Mesenchymal stem cell (in vitro differentiated cells and primary cell): ENCODE results near the gene NEK1.

ENCODE experiments used
- DNase-seq: peaks from one replicate; pipeline ENCODE4 v3.0.0-alpha.2; 2013
- H2AFZ ChIP-seq: one replicate; pipeline ENCODE4 v1.6.1; 2013; ENCODE audit warnings: low read depth, mild to moderate bottlenecking, control low read depth, inconsistent platforms, low read length, moderate library complexity
- H2AK5ac ChIP-seq: 2 replicates; pipeline ENCODE4 v1.6.1; 2013; ENCODE audit warnings: low read length, moderate library complexity, mild to moderate bottlenecking, inconsistent platforms; ENCODE audit not compliant: severe bottlenecking
- H2BK120ac ChIP-seq: one replicate; pipeline ENCODE4 v1.6.1; 2013; ENCODE audit warnings: low read depth, mild to moderate bottlenecking, inconsistent platforms, low read length, moderate library complexity
- H2BK12ac ChIP-seq, 2 experiments: one replicate each; pipeline ENCODE4 v1.6.1; 2013; ENCODE audit warnings: inconsistent platforms in 2 of 2, low read length in 2 of 2, mild to moderate bottlenecking in 2 of 2, moderate library complexity in 2 of 2, control low read depth in 1 of 2
- H2BK15ac ChIP-seq: one replicate; pipeline ENCODE4 v1.6.1; 2013; ENCODE audit warnings: mild to moderate bottlenecking, low read depth, inconsistent platforms; ENCODE audit not compliant: poor library complexity, severe bottlenecking
- H2BK5ac ChIP-seq: 2 replicates; pipeline ENCODE4 v1.6.1; 2013; ENCODE audit warnings: low read depth, mild to moderate bottlenecking, low read length, control low read depth, inconsistent platforms; ENCODE audit not compliant: poor library complexity, severe bottlenecking
- H3K14ac ChIP-seq, 2 experiments: one replicate each; pipeline ENCODE4 v1.6.1; 2013; ENCODE audit warnings: inconsistent platforms in 2 of 2, low read length in 2 of 2, control low read depth in 1 of 2, mild to moderate bottlenecking in 1 of 2, moderate library complexity in 1 of 2
- H3K18ac ChIP-seq, 2 experiments: one replicate each; pipeline ENCODE4 v1.6.1; 2013; ENCODE audit warnings: inconsistent platforms in 2 of 2, low read length in 2 of 2, control low read depth in 1 of 2, low read depth in 1 of 2, mild to moderate bottlenecking in 1 of 2
- H3K23ac ChIP-seq, 2 experiments: one replicate each; pipeline ENCODE4 v1.6.1; 2013; ENCODE audit warnings: inconsistent platforms in 2 of 2, low read length in 2 of 2, mild to moderate bottlenecking in 2 of 2, moderate library complexity in 2 of 2, control low read depth in 1 of 2
- H3K27ac ChIP-seq: 2 replicates; pipeline ENCODE4 v1.5.1; 2013; ENCODE audit warnings: mild to moderate bottlenecking, moderate library complexity, low read length, control low read depth, inconsistent platforms; ENCODE audit not compliant: poor library complexity, severe bottlenecking
- H3K27me3 ChIP-seq, 2 experiments: 2 replicates each; pipeline versions ENCODE4 v1.6.1 to v1.7.0; 2013; ENCODE audit warnings: low read length in 2 of 2, mild to moderate bottlenecking in 2 of 2, moderate library complexity in 2 of 2, control low read depth in 1 of 2, inconsistent platforms in 1 of 2; ENCODE audit not compliant: control insufficient read depth in 1 of 2, insufficient read depth in 1 of 2
- H3K36me3 ChIP-seq, 2 experiments: 2 replicates each; pipeline versions ENCODE4 v1.6.1 to v1.7.0; 2013; ENCODE audit warnings: low read length in 2 of 2, control low read depth in 1 of 2, inconsistent platforms in 1 of 2, low read depth in 1 of 2, mild to moderate bottlenecking in 1 of 2; ENCODE audit not compliant: insufficient read depth in 2 of 2, control insufficient read depth in 1 of 2
- H3K4ac ChIP-seq, 2 experiments: one replicate each; pipeline ENCODE4 v1.6.1; 2013; ENCODE audit warnings: inconsistent platforms in 2 of 2, low read length in 2 of 2, mild to moderate bottlenecking in 2 of 2, moderate library complexity in 2 of 2, control low read depth in 1 of 2, low read depth in 1 of 2
- H3K4me1 ChIP-seq: 2 replicates; pipeline ENCODE4 v1.6.1; 2013; ENCODE audit warnings: low read depth, low read length, control low read depth; ENCODE audit not compliant: control insufficient read depth, insufficient read depth
- H3K4me2 ChIP-seq: 2 replicates; pipeline ENCODE4 v1.6.1; 2013; ENCODE audit warnings: low read length, mild to moderate bottlenecking, inconsistent platforms; ENCODE audit not compliant: poor library complexity, severe bottlenecking
- H3K4me3 ChIP-seq, 2 experiments: 2 replicates each; pipeline versions ENCODE4 v1.5.1 to v1.7.0; 2013; ENCODE audit warnings: low read length in 2 of 2, mild to moderate bottlenecking in 2 of 2, control low read depth in 1 of 2, low read depth in 1 of 2; ENCODE audit not compliant: insufficient read depth in 1 of 2
- H3K79me1 ChIP-seq: replicated peaks from 2 replicates; pipeline ENCODE4 v1.6.1; 2013; ENCODE audit warnings: mild to moderate bottlenecking, control low read depth, low read length, inconsistent platforms; ENCODE audit not compliant: poor library complexity, severe bottlenecking
- H3K9ac ChIP-seq: 2 replicates; pipeline ENCODE4 v1.7.0; 2013; ENCODE audit warnings: mild to moderate bottlenecking, low read length, moderate library complexity
- H3K9me3 ChIP-seq: 2 replicates; pipeline ENCODE4 v1.7.0; 2013; ENCODE audit warnings: mild to moderate bottlenecking, low read length; ENCODE audit not compliant: control insufficient read depth
- H4K8ac ChIP-seq: one replicate; pipeline ENCODE4 v1.6.1; 2013; ENCODE audit warnings: inconsistent platforms, mild to moderate bottlenecking, low read length, moderate library complexity
- H4K91ac ChIP-seq: one replicate; pipeline ENCODE4 v1.6.1; 2013; ENCODE audit warnings: mild to moderate bottlenecking, low read length, inconsistent platforms
- WGBS: methylation state at CpG from one replicate; pipeline ENCODE4 v1.1.7; 2013; ENCODE audit warnings: mixed read lengths; 5-methylcytosine and 5-hydroxymethylcytosine counted together

NEK1 gene

GRCh38 chr4:169397762-169398161 lies 214.6 kb downstream of the NEK1 start:
- Histone ChIP-seq H4K8ac (no peak overlapping the region), H3K9me3 (no peaks in the 10 kb centered on the region)
- WGBS = no CpG with 5 or more reads among the region's 2 CpGs

DNA sequence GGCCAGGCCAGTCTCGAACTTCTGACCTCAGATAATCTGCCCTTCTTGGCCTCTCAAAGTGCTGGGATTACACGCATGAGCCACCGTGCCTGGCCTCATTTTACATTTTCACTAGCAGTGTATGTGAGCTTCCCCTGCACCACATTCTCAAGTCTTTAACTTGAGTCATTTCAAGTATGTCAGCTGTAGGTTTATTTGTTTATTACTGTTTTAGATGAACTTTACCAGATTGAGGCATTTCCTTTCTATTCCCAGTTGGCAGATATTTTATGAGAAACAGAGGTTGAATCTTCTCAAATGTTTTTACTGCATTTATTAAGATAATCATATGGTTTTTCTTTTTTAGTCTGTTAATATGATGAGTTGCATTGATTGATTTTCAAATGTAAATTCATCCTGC lies 227.0 kb downstream of the NEK1 start:
- no peaks in the 10 kb centered on the region for H3K79me1 ChIP-seq
- H2BK5ac ChIP-seq = no peak overlapping the region
- H3K14ac ChIP-seq = no peak overlapping the region
- H3K23ac ChIP-seq = no peak overlapping the region
- H3K4me1 ChIP-seq = no peaks in the 10 kb centered on the region
- no peak overlapping the region for H4K91ac ChIP-seq
- no peak overlapping the region for H3K18ac ChIP-seq
- WGBS = 0% methylated on average over 1 of the region's 3 CpGs
- H2BK12ac ChIP-seq = no peak overlapping the region
- peaks cover 20% of the 10 kb centered on the region for H3K9me3 ChIP-seq
- H3K4ac ChIP-seq = no peak overlapping the region
- H2BK120ac ChIP-seq = no peak overlapping the region
- no peaks in the 10 kb centered on the region for H3K27me3 ChIP-seq
- H3K27ac ChIP-seq = no peak overlapping the region
- H2AK5ac ChIP-seq = no peak overlapping the region
- no peak overlapping the region for H3K9ac ChIP-seq
- H3K4me3 ChIP-seq = no peak overlapping the region
- no peak overlapping the region for H4K8ac ChIP-seq
- no peak overlapping the region for H3K4me2 ChIP-seq
- H2AFZ ChIP-seq = no peak overlapping the region
- no peaks in the 10 kb centered on the region for H3K36me3 ChIP-seq
- no peak overlapping the region for H2BK15ac ChIP-seq
- DNase-seq = peak; percentile 29

More at GRCh38 chr4:169397762-169398161, 214.6 kb downstream of the NEK1 start:
- Histone ChIP-seq H3K27ac (no peak overlapping the region), H3K4ac (no peak overlapping the region), H3K23ac (no peak overlapping the region), H2BK5ac (no peak overlapping the region), H3K4me2 (no peak overlapping the region), H3K4me3 (no peak overlapping the region), H3K18ac (peak overlapping the region in 1 of 2 experiments; percentile 8), H3K14ac (no peak overlapping the region), H4K91ac (no peak overlapping the region), H3K4me1 (no peaks in the 10 kb centered on the region), H2BK15ac (no peak overlapping the region), H3K36me3 (peaks cover 0 to 5% of the 10 kb centered on the region in 2 experiments), H3K27me3 (no peaks in the 10 kb centered on the region), H2BK120ac (no peak overlapping the region), H3K79me1 (no peaks in the 10 kb centered on the region), H3K9ac (peak overlapping the region; percentile 65), H2AK5ac (no peak overlapping the region), H2AFZ (no peak overlapping the region), H2BK12ac (no peak overlapping the region)
- peak; percentile 51 for DNase-seq

- Histone ChIP-seq H4K91ac (no peak overlapping the region), H2BK15ac (no peak overlapping the region)
- WGBS = 100% methylated on average over 1 of the region's 3 CpGs
Observed at GRCh38 chr4:169384779-169385178, 227.6 kb downstream of the NEK1 start.

DNA sequence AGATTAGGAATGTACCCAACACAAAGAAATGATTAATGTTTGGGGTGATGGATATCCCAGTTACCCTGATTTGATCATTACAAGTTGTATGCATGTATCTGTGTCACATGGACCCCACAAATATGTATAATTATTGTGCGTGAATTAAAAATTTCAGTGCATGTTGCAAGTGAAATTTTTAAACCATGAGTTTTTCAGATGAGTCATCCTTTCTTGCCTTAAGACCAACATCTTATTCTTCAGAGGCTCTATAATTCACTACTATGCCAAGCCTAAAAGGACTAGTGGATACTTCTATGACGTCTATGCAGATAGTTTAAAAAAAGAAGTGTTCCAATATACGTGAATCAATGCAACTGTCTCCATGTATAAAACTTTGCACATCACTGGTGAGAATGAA lies 228.7 kb downstream of the NEK1 start:
- H2BK12ac ChIP-seq = no peak overlapping the region
- H3K14ac ChIP-seq = no peak overlapping the region
- no peak overlapping the region for H4K91ac ChIP-seq
- peaks cover 36% of the 10 kb centered on the region for H3K9me3 ChIP-seq
- no peak overlapping the region for H3K9ac ChIP-seq
- H3K4me3 ChIP-seq = no peak overlapping the region
- H4K8ac ChIP-seq = no peak overlapping the region
- H2AFZ ChIP-seq = no peak overlapping the region
- no peak overlapping the region for H2AK5ac ChIP-seq
- no peaks in the 10 kb centered on the region for H3K27me3 ChIP-seq
- H3K4me1 ChIP-seq = no peaks in the 10 kb centered on the region
- no peak overlapping the region for H3K27ac ChIP-seq
- H3K4ac ChIP-seq = no peak overlapping the region
- H3K23ac ChIP-seq = no peak overlapping the region
- H2BK5ac ChIP-seq = no peak overlapping the region
- no peak overlapping the region for H2BK15ac ChIP-seq
- no peaks in the 10 kb centered on the region for H3K36me3 ChIP-seq
- H3K18ac ChIP-seq = no peak overlapping the region
- no peak overlapping the region for H3K4me2 ChIP-seq
- peak; percentile 87 for DNase-seq
- H2BK120ac ChIP-seq = no peak overlapping the region
- no peaks in the 10 kb centered on the region for H3K79me1 ChIP-seq
- WGBS = no CpG with 5 or more reads among the region's 3 CpGs

More at GRCh38 chr4:169384779-169385178, 227.6 kb downstream of the NEK1 start:
- no peak overlapping the region for H3K4ac ChIP-seq
- H2AK5ac ChIP-seq = no peak overlapping the region
- no peak overlapping the region for H3K27ac ChIP-seq
- H3K27me3 ChIP-seq = no peaks in the 10 kb centered on the region
- no peak overlapping the region for H3K4me3 ChIP-seq
- no peak overlapping the region for H3K23ac ChIP-seq
- no peak overlapping the region for H2BK5ac ChIP-seq
- H3K18ac ChIP-seq = no peak overlapping the region
- no peak overlapping the region for H3K9ac ChIP-seq
- H3K14ac ChIP-seq = no peak overlapping the region
- no peaks in the 10 kb centered on the region for H3K4me1 ChIP-seq
- no peaks in the 10 kb centered on the region for H3K36me3 ChIP-seq
- no peaks in the 10 kb centered on the region for H3K79me1 ChIP-seq
- no peak overlapping the region for H2BK12ac ChIP-seq
- no peak overlapping the region for H2BK120ac ChIP-seq
- no peak overlapping the region for H3K4me2 ChIP-seq
- H4K8ac ChIP-seq = no peak overlapping the region
- peaks cover 25% of the 10 kb centered on the region for H3K9me3 ChIP-seq
- no peak overlapping the region for H2AFZ ChIP-seq
- no peak for DNase-seq
